GM12878 (cell line): ENCODE results near the gene HK2. TPM values are rescaled to one million over a fixed set of nuclear protein-coding genes. Genes with fewer than 3 reads are reported as not detected.

ENCODE experiments used
- ATAC-seq: fragments of 200-7000 bp; cut with Tn5 transposase; 3 replicates; pipeline ENCODE4 v1.9.1; 2020; ENCODE audit warnings: mild to moderate bottlenecking, moderate library complexity
- BruUV-seq: library from RNA; stranded (reverse); fragments of 400-500 nt; replicated peaks from 2 replicates; lab custom pipeline; 2021; lab: Mats Ljungman, UMichigan
- CTCF ChIA-PET: fragments of 300-600 bp; sonication (Branson Sonifier 250); formaldehyde crosslinking; extraction: SDS; loops from one replicate; lab custom pipeline; 2021; ENCODE audit warnings: inconsistent platforms; lab: Yijun Ruan, JAX
- POLR2A ChIA-PET: fragments of 350-600 bp; formaldehyde crosslinking; extraction: SDS; loops from one replicate; lab custom pipeline; 2021; ENCODE audit warnings: inconsistent platforms; lab: Charles Lee
- RAD21 ChIA-PET: fragments of 300-600 bp; sonication (Branson Sonifier 250); formaldehyde crosslinking; loops from one replicate; lab custom pipeline; 2023; ENCODE audit warnings: antibody characterized with exemption; ENCODE audit not compliant: unreplicated experiment; lab: Charles Lee
- SMC1A ChIA-PET: fragments of 300-600 bp; sonication (Branson Sonifier 250); formaldehyde crosslinking; loops from one replicate; lab custom pipeline; 2023; ENCODE audit not compliant: unreplicated experiment, uncharacterized antibody; lab: Charles Lee
- DNase-seq: peaks from one replicate; pipeline ENCODE4 v3.0.0-alpha.2; 2011; ENCODE audit warnings: low read depth, low spot score
- FAIRE-seq: peaks from 3 replicates; lab custom pipeline; 2011; peaks lifted over from hg19 to GRCh38; lab: Jason Lieb, UNC
- H2AFZ ChIP-seq: 2 replicates; pipeline ENCODE4 v1.6.0; 2011; ENCODE audit warnings: low read depth, low read length, control low read depth; ENCODE audit not compliant: control insufficient read depth
- H3K27ac ChIP-seq: 2 replicates; pipeline ENCODE4 v1.5.1; 2011; ENCODE audit warnings: control low read depth; ENCODE audit not compliant: control insufficient read depth, insufficient read depth
- H3K27me3 ChIP-seq, 2 experiments: replicated peaks in 1 of 2; 2 replicates each; pipeline versions ENCODE4 v1.6.0 to v1.6.1; 2011; ENCODE audit warnings: low read length in 1 of 2; ENCODE audit not compliant: control insufficient read depth in 2 of 2, insufficient read depth in 2 of 2
- H3K36me3 ChIP-seq, 2 experiments: 2 replicates each; pipeline ENCODE4 v1.5.1; 2011; ENCODE audit warnings: low read length in 1 of 2; ENCODE audit not compliant: control insufficient read depth in 2 of 2, insufficient read depth in 2 of 2
- H3K4me1 ChIP-seq: 2 replicates; pipeline ENCODE4 v1.6.1; 2011; ENCODE audit warnings: mild to moderate bottlenecking, low read length, moderate library complexity, mixed read lengths; ENCODE audit not compliant: control insufficient read depth, insufficient read depth
- H3K4me2 ChIP-seq: 2 replicates; pipeline ENCODE4 v1.6.0; 2011; ENCODE audit warnings: control low read depth; ENCODE audit not compliant: control insufficient read depth, insufficient read depth
- H3K4me3 ChIP-seq: fragments of 200-600 bp; sonication (generic); 2 replicates; pipeline ENCODE4 v1.5.1; 2016
- H3K79me2 ChIP-seq: 2 replicates; pipeline ENCODE4 v1.6.0; 2011; ENCODE audit warnings: low read length; ENCODE audit not compliant: control insufficient read depth, insufficient read depth
- H3K9ac ChIP-seq: 2 replicates; pipeline ENCODE4 v1.8.0; 2011; ENCODE audit warnings: low read length, control low read depth, mixed read lengths; ENCODE audit not compliant: control insufficient read depth, insufficient read depth
- H3K9me3 ChIP-seq: replicated peaks from 3 replicates; pipeline ENCODE4 v1.5.1; 2011; ENCODE audit warnings: mild to moderate bottlenecking, low read length; ENCODE audit not compliant: control insufficient read depth, insufficient read depth
- H4K20me1 ChIP-seq: 2 replicates; pipeline ENCODE4 v1.6.0; 2011; ENCODE audit not compliant: control insufficient read depth, insufficient read depth
- KAT2A ChIP-seq: conservative IDR thresholded peaks from 2 replicates; pipeline ENCODE4 v1.6.1; 2011; ENCODE audit warnings: low read depth, low read length; ENCODE audit not compliant: control insufficient read depth
- MTA2 ChIP-seq: fragments of 450-650 bp; IDR thresholded peaks from 2 replicates; pipeline ENCODE4 v1.6.1; 2016; ENCODE audit warnings: low read depth, mild to moderate bottlenecking, moderate library complexity
- RFX5 ChIP-seq: IDR thresholded peaks from 2 replicates; pipeline ENCODE4 v1.6.1; 2011; ENCODE audit warnings: low read depth, low read length, improper control_type of control experiment
- SIX5 ChIP-seq: IDR thresholded peaks from 2 replicates; pipeline ENCODE4 v1.6.1; 2011; ENCODE audit warnings: mild to moderate bottlenecking, low read depth, low read length, moderate library complexity; ENCODE audit not compliant: severe bottlenecking
- WGBS: methylation state at CpG from one replicate; pipeline ENCODE4 v1.1.6; 2016; ENCODE audit warnings: low lambda C conversion rate; ENCODE audit not compliant: insufficient replicate concordance, insufficient coverage; ENCODE audit errors: missing lambda C conversion rate; 5-methylcytosine and 5-hydroxymethylcytosine counted together
- in situ Hi-C: fragments of 300-500 bp; cut with MboI; formaldehyde crosslinking; loops from 9 replicates; pipeline ENCODE4 v1.14.3; 2018; ENCODE audit warnings: mixed read lengths
- intact Hi-C: fragments of 100-400 bp; cut with micrococcal nuclease; formaldehyde crosslinking; loops from one replicate; pipeline ENCODE4 v1.14.2; 2022; ENCODE audit not compliant: unreplicated experiment
- polyA plus RNA-seq, 11 experiments: library from polyadenylated mRNA; depleted of rRNA in 4 of 11; unstranded in 6 of 11; stranded (reverse) in 5 of 11; fragments of >200 nt; fragmentation: Nextera tagmentation in 4 of 11; fragmentation: Illumina TruSeq in 1 of 11; extraction: Ambion mirVana in 4 of 11; extraction: Trizol in 1 of 11; gene quantifications; 1 replicate in 1 of 11; 2 replicates in 10 of 11; pipeline versions ENCODE4 v1.2.1 to v1.2.3, GENCODE V29; 2011 to 2016; ENCODE audit warnings: inconsistent platforms in 2 of 11, missing spikeins in 2 of 11, low read depth in 1 of 11
- total RNA-seq, 4 experiments: library from RNA; depleted of rRNA in 3 of 4; stranded (reverse); fragments of >200 nt in 3 of 4; fragmentation: Illumina TruSeq in 1 of 4; extraction: Trizol in 1 of 4; gene quantifications; 2 replicates each; pipeline versions ENCODE4 v1.2.1 to v1.2.3, GENCODE V29; 2013 to 2021
- TF ChIP-seq, protein P1 (sequence below): IDR thresholded peaks from 2 replicates; pipeline ENCODE4 v1.6.1; 2011; ENCODE audit warnings: borderline replicate concordance, low read depth, mild to moderate bottlenecking, moderate library complexity, low read length; ENCODE audit not compliant: insufficient read depth, poor library complexity, severe bottlenecking
- TF ChIP-seq, protein P2 (sequence below): fragments of 450-650 bp; IDR thresholded peaks from 2 replicates; pipeline ENCODE4 v1.6.1; 2017; ENCODE audit warnings: mild to moderate bottlenecking, low read depth, inconsistent platforms; ENCODE audit not compliant: poor library complexity, severe bottlenecking
- TF ChIP-seq, protein P3 (sequence below): fragments of 450-650 bp; formaldehyde crosslinking; IDR thresholded peaks from 2 replicates; pipeline ENCODE4 v1.5.0; 2022; ENCODE audit warnings: mild to moderate bottlenecking, missing genetic modification characterization
- TF ChIP-seq, protein P4 (sequence below): IDR thresholded peaks from 2 replicates; pipeline ENCODE4 v1.6.1; 2012; ENCODE audit warnings: improper control_type of control experiment, low read depth, low read length; ENCODE audit not compliant: insufficient replicate concordance

Gene HK2
- total and polyA plus RNA-seq, 10 of the 15 experiments (the other 5 are each of a cell fraction or from before 2014, with no cell fraction given), result 5.0 to 73.1 (median 20.2) TPM

DNA sequence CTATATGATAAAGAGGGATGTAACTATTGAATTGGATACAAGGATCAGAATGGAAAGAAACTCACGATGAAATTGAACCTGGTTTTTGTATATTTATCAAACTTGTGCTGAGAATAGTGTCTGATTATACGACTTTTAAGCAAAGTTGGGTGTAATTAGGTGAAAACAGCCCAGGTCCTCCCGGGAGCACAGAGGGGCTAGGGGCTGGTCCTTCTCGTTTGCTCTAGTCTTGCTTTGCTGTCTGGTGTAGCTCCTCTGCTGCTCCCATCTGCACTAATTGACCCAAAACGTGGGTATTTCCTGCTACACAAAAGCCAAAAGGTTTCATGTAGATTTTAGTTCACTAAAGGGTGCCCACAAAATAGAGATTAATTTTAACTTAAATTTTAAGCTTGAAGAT is 58.7 kb downstream of the HK2 start:
- Histone ChIP-seq H3K4me1 (no peaks in the 10 kb centered on the region), H3K9me3 (no peaks in the 10 kb centered on the region; the same call in 2 of the 3 replicates), H3K36me3 (peaks cover 12 to 38% of the 10 kb centered on the region in 2 experiments), H3K79me2 (no peaks in the 10 kb centered on the region), H4K20me1 (no peaks in the 10 kb centered on the region), H3K4me3 (no peak overlapping the region), H3K9ac (no peak overlapping the region), H3K4me2 (no peak overlapping the region), H2AFZ (no peak overlapping the region), H3K27me3 (no peaks in the 10 kb centered on the region), H3K27ac (no peak overlapping the region)
- ChIA-PET POLR2A (no interaction called here), RAD21 (no interaction called here), CTCF (interaction anchor here (1.3 to 1.6 kb wide), 2 partner anchors 178 to 202 kb away, joined by 3 to 5 read pairs; no protein-coding TSS in a partner anchor), SMC1A (interaction anchor here (1.7 kb wide), 1 partner anchor 9 kb away, joined by 7 read pairs; no protein-coding TSS in a partner anchor)
- ATAC-seq (no peak), FAIRE-seq (no peak), DNase-seq (no peak)
- 84% methylated on average over 5 of the region's 5 CpGs for whole genome bisulfite sequencing
- in situ Hi-C loops (no loop called here), intact Hi-C loops (no loop called here)
- BruUV-seq, result no TSS peak
- no peak for TF ChIP-seq SIX5
- no peak for TF ChIP-seq KAT2A
- TF ChIP-seq, protein P1, sequence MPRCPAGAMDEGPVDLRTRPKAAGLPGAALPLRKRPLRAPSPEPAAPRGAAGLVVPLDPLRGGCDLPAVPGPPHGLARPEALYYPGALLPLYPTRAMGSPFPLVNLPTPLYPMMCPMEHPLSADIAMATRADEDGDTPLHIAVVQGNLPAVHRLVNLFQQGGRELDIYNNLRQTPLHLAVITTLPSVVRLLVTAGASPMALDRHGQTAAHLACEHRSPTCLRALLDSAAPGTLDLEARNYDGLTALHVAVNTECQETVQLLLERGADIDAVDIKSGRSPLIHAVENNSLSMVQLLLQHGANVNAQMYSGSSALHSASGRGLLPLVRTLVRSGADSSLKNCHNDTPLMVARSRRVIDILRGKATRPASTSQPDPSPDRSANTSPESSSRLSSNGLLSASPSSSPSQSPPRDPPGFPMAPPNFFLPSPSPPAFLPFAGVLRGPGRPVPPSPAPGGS, result no peak
- TF ChIP-seq MTA2, result no peak
- TF ChIP-seq, protein P2, sequence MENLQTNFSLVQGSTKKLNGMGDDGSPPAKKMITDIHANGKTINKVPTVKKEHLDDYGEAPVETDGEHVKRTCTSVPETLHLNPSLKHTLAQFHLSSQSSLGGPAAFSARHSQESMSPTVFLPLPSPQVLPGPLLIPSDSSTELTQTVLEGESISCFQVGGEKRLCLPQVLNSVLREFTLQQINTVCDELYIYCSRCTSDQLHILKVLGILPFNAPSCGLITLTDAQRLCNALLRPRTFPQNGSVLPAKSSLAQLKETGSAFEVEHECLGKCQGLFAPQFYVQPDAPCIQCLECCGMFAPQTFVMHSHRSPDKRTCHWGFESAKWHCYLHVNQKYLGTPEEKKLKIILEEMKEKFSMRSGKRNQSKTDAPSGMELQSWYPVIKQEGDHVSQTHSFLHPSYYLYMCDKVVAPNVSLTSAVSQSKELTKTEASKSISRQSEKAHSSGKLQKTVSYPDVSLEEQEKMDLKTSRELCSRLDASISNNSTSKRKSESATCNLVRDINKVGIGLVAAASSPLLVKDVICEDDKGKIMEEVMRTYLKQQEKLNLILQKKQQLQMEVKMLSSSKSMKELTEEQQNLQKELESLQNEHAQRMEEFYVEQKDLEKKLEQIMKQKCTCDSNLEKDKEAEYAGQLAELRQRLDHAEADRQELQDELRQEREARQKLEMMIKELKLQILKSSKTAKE, result no peak
- TF ChIP-seq, protein P3, sequence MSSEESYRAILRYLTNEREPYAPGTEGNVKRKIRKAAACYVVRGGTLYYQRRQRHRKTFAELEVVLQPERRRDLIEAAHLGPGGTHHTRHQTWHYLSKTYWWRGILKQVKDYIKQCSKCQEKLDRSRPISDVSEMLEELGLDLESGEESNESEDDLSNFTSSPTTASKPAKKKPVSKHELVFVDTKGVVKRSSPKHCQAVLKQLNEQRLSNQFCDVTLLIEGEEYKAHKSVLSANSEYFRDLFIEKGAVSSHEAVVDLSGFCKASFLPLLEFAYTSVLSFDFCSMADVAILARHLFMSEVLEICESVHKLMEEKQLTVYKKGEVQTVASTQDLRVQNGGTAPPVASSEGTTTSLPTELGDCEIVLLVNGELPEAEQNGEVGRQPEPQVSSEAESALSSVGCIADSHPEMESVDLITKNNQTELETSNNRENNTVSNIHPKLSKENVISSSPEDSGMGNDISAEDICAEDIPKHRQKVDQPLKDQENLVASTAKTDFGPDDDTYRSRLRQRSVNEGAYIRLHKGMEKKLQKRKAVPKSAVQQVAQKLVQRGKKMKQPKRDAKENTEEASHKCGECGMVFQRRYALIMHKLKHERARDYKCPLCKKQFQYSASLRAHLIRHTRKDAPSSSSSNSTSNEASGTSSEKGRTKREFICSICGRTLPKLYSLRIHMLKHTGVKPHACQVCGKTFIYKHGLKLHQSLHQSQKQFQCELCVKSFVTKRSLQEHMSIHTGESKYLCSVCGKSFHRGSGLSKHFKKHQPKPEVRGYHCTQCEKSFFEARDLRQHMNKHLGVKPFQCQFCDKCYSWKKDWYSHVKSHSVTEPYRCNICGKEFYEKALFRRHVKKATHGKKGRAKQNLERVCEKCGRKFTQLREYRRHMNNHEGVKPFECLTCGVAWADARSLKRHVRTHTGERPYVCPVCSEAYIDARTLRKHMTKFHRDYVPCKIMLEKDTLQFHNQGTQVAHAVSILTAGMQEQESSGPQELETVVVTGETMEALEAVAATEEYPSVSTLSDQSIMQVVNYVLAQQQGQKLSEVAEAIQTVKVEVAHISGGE (CRISPR knock-in tag), result no peak
- TF ChIP-seq, protein P4, sequence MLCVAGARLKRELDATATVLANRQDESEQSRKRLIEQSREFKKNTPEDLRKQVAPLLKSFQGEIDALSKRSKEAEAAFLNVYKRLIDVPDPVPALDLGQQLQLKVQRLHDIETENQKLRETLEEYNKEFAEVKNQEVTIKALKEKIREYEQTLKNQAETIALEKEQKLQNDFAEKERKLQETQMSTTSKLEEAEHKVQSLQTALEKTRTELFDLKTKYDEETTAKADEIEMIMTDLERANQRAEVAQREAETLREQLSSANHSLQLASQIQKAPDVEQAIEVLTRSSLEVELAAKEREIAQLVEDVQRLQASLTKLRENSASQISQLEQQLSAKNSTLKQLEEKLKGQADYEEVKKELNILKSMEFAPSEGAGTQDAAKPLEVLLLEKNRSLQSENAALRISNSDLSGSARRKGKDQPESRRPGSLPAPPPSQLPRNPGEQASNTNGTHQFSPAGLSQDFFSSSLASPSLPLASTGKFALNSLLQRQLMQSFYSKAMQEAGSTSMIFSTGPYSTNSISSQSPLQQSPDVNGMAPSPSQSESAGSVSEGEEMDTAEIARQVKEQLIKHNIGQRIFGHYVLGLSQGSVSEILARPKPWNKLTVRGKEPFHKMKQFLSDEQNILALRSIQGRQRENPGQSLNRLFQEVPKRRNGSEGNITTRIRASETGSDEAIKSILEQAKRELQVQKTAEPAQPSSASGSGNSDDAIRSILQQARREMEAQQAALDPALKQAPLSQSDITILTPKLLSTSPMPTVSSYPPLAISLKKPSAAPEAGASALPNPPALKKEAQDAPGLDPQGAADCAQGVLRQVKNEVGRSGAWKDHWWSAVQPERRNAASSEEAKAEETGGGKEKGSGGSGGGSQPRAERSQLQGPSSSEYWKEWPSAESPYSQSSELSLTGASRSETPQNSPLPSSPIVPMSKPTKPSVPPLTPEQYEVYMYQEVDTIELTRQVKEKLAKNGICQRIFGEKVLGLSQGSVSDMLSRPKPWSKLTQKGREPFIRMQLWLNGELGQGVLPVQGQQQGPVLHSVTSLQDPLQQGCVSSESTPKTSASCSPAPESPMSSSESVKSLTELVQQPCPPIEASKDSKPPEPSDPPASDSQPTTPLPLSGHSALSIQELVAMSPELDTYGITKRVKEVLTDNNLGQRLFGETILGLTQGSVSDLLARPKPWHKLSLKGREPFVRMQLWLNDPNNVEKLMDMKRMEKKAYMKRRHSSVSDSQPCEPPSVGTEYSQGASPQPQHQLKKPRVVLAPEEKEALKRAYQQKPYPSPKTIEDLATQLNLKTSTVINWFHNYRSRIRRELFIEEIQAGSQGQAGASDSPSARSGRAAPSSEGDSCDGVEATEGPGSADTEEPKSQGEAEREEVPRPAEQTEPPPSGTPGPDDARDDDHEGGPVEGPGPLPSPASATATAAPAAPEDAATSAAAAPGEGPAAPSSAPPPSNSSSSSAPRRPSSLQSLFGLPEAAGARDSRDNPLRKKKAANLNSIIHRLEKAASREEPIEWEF, result no peak
- TF ChIP-seq RFX5, result no peak
